Stimulated activated memory B cell treated with anti-CD40 and anti-IgM and Interleukin-4, amounts not matched to agents 10 μg/mL and 1 μg/mL and 100 μg/mL, for 72 hours (primary cell): ENCODE data around the gene DHRS4L2.
"Not testable (repeated sequence)": the region's sequence is repeated elsewhere in the genome, so short reads cannot be mapped to it uniquely, and the experiment has no call there.

Source experiments
- ATAC-seq: fragments of 150-1000 bp; cut with Tn5 transposase; 2 replicates; pipeline ENCODE4 v1.10.0; 2021
- H3K27ac Mint-ChIP-seq: one replicate; pipeline ENCODE4 v1.8.0; 2022; ENCODE audit warnings: mild to moderate bottlenecking, mixed read lengths
- H3K27me3 Mint-ChIP-seq: one replicate; pipeline ENCODE4 v1.8.0; 2022; ENCODE audit warnings: mixed read lengths
- H3K36me3 Mint-ChIP-seq: one replicate; pipeline ENCODE4 v1.8.0; 2022; ENCODE audit warnings: mixed read lengths
- H3K4me1 Mint-ChIP-seq: one replicate; pipeline ENCODE4 v1.8.0; 2022; ENCODE audit warnings: mixed read lengths
- H3K4me3 Mint-ChIP-seq: one replicate; pipeline ENCODE4 v1.8.0; 2022; ENCODE audit warnings: mild to moderate bottlenecking, moderate library complexity, mixed read lengths
- H3K9me3 Mint-ChIP-seq: one replicate; pipeline ENCODE4 v1.8.0; 2022; ENCODE audit warnings: mixed read lengths

The DHRS4L2 gene

DNA sequence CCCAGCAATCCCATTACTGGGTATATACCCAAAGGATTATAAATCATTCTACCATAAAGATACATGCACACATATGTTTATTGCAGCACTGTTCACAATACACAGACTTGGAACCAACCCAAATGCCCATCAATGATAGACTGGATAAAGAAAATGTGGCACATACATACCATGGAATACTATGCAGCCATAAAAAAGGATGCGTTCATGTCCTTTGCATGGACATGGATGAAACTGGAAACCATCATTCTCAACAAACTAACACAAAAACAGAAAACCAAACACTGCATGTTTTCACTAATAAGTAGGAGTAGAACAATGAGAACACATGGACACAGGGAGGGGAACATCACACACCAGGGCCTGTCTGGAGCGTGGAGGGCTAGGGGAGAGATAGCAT lies 42.6 kb downstream of the DHRS4L2 start:
- H3K27me3 Mint-ChIP-seq, H3K4me3 Mint-ChIP-seq, ATAC-seq, H3K4me1 Mint-ChIP-seq, H3K36me3 Mint-ChIP-seq, H3K9me3 Mint-ChIP-seq, H3K27ac Mint-ChIP-seq: not testable (repeated sequence)

DNA sequence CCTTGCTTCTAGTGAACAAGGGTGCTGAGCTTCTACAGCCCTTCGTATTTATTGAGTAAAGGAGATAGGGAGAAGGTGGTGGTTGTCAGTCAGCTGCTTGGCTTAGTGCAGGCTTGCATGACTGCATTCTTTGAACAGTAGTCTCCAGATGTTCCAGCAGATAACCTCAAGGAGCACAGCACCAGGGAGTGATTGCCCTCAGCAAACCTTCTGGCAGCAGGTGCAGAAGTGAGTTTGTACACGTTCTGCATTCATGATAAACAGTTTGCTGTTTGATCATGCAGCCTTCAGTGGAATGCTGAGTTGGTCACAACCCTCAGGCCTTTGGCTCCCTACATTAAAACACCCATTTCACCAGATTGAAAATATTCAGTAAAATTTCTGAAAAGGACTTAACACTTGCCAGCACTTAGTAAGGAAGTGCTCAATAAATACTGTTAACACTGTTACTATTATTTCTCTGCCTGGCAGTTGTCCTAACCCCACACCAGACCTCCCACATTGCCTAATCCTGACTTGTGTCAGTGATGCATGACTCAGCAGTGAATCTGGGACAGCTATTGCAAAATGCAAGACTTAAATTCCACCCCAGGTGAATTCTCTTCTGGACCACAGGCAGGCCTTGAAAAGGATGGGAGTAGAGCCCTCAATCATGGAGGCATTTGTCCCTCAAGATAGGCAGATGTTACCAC lies 44.1 kb downstream of the DHRS4L2 start:
- H3K36me3 Mint-ChIP-seq, result no peaks in the 10 kb centered on the region
- H3K4me1 Mint-ChIP-seq, result peaks cover 16% of the 10 kb centered on the region
- H3K27ac Mint-ChIP-seq, result no peak overlapping the region
- no peak overlapping the region for H3K4me3 Mint-ChIP-seq
- H3K27me3 Mint-ChIP-seq, result no peaks in the 10 kb centered on the region
- peaks cover 4% of the 10 kb centered on the region for H3K9me3 Mint-ChIP-seq
- no peak for ATAC-seq

DNA sequence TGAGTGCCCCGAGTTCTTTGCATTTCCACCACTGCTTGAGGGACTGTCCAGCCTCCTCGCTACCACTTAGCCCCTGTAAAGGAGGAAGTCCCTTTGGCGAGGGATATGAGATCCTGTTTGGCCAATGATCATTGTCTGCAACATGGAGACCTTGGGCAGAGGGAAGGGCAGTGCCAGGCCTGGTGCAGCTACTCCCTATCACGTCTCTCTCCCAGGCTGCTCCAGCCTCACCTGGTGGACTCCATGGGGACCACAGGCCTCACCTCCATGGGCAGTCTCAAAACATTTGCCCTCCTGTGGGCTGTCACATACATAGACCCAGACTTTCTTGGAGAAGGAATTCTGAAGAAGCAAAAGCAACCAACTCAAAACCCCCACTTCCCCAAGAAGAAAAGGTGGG lies 47.0 kb downstream of the DHRS4L2 start:
- Mint-ChIP-seq H3K4me3 (peak overlapping the region; percentile 85), H3K27ac (peak overlapping the region; percentile 83), H3K4me1 (peaks cover 16% of the 10 kb centered on the region)
- ATAC-seq, H3K27me3 Mint-ChIP-seq, H3K9me3 Mint-ChIP-seq, H3K36me3 Mint-ChIP-seq: not testable (repeated sequence)

DNA sequence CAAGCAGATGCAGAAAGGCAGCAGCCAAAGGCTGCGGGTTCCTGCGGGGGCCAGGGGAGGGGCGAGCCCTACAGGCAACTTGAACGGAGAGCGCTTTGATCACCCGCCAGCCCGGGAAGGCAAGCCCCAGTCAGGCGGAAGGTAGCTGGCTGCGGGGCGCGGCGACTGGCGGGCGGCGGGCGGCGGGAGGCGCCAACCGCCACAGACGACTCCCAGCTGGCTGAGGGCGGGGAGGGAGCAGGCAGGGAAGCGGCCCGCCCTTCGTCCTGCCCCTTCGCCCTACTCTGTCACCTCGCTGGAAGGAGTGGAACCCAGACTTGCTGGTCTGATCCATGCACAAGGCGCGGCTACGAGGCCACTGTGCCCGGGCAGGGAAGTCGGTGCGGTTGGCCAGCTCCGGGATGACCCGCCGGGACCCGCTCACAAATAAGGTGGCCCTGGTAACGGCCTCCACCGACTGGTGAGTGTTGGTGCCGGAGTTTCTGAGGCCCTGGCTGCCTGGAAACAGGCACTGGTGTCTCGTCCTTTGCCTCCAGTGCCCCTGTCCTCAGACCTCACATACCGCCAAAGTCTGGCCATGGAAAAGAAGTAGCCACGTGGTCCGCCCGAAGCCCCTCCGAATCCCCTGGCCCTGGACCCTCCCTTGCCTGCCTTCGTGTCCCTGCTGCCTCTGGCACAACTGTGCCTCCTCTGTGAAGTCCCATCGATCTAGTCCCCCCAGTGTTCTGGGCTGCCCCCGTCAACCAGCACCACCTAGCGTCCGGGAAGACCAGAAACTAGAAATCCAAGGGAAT lies 47.6 kb downstream of the DHRS4L2 start:
- peak overlapping the region; percentile 85 for H3K4me3 Mint-ChIP-seq
- peak overlapping the region; percentile 83 for H3K27ac Mint-ChIP-seq
- ATAC-seq, result peak; percentile 87

DNA sequence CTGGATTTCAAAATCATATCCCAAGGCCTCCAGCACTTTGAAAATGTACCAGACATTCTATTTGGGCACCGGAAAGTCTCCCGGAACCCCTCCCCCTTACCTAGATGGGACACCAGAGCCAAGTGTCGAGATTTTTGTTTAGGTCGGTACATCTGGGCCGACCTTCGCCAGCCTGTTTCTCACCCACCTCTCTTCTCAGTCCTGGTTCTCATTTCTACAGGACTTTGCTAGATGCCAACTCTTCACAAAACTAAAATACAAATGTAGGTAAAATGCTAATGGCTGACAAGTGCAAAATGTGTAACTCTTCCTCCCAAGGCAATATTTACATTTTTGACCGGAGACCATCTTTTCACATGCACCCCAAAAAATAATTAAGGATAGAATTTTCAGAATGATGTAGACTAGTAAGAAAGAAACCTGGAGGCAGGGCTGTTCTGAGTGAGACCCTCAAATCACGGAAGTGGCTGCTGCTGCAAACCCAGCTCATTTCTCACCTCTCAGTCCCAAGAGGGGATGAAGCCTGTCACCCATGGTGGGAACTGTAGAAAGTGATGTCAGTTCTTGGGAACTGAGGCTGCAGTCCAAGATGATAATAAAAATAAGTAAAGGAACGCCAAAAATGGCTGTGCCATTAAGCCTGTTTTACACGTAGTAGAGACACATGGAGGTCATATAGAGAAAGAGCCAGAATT lies 48.4 kb downstream of the DHRS4L2 start:
- peak overlapping the region; percentile 85 for H3K4me3 Mint-ChIP-seq
- ATAC-seq, result peak; percentile 61
- H3K4me1 Mint-ChIP-seq, result peaks cover 16% of the 10 kb centered on the region

More for the DNA sequence above, 47.6 kb downstream of the DHRS4L2 start:
- Mint-ChIP-seq H3K9me3 (peaks cover 3% of the 10 kb centered on the region), H3K4me1 (peaks cover 16% of the 10 kb centered on the region), H3K36me3 (no peaks in the 10 kb centered on the region), H3K27me3 (no peaks in the 10 kb centered on the region)

DNA sequence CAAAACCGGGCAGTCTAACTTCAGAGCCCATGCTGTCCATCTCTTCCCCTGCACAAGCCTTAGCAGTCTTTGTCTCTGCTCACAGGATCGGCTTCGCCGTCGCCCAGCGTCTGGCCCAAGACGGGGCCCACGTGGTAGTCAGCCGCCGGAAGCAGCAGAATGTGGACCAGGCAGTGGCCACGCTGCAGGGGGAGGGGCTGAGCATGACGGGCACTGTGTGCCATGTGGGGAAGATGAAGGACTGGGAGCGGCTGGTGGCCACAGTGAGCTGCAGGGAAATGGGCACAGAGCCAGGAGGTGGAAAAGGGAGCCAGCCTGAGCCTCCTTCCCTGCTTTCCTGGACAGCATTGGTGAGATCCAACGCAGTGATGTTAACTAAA lies 48.9 kb downstream of the DHRS4L2 start:
- Mint-ChIP-seq H3K9me3 (no peaks in the 10 kb centered on the region), H3K4me3 (no peak overlapping the region), H3K27me3 (no peaks in the 10 kb centered on the region), H3K36me3 (no peaks in the 10 kb centered on the region), H3K27ac (no peak overlapping the region), H3K4me1 (peaks cover 16% of the 10 kb centered on the region)
- no peak for ATAC-seq

More for the DNA sequence above, 48.4 kb downstream of the DHRS4L2 start:
- peak overlapping the region; percentile 83 for H3K27ac Mint-ChIP-seq
- H3K9me3 Mint-ChIP-seq, H3K27me3 Mint-ChIP-seq, H3K36me3 Mint-ChIP-seq: not testable (repeated sequence)

DNA sequence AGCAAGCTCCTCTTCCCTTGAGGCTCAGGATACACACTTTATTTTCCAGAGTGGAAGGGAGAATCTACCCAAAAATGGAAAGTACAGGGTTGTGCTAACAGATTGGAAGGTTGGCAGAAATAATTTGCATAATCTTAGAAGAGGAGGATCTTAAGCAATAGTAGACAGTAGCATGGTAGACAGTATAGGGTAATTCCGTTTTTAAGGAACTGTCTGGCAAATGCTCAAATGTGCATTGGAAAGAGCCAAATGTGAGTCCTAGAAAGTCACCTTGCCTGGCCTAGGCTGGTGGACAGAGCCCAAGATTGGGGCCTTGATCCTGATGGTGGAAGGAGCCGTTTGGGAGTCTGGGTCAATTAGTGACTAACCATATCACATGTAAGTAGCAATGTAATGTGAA lies 50.0 kb downstream of the DHRS4L2 start:
- Mint-ChIP-seq H3K9me3 (no peaks in the 10 kb centered on the region), H3K27ac (no peak overlapping the region), H3K4me1 (peaks cover 16% of the 10 kb centered on the region), H3K27me3 (no peaks in the 10 kb centered on the region), H3K4me3 (no peak overlapping the region), H3K36me3 (no peaks in the 10 kb centered on the region)
- no peak for ATAC-seq

DNA sequence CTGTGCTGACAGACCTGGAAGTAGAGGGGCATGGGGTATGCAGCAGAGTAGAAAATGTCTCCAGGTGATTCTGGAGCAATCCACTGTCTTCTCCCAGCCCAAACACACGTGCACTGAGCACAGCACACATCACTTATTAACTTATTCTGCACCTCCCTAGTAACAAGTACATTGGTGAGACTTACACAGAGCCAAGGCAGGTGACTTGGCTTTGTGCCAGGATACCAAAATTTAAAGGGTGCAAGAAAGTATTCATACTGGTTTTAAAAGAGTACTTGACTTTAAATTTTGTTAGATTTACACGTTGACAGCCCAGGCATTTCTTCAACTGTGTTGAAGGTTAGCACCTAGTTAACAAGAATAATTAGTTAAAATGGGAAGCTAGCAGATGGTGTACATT lies 52.0 kb downstream of the DHRS4L2 start:
- Mint-ChIP-seq H3K36me3 (no peaks in the 10 kb centered on the region), H3K4me3 (no peak overlapping the region)
- ATAC-seq, result no peak

DNA sequence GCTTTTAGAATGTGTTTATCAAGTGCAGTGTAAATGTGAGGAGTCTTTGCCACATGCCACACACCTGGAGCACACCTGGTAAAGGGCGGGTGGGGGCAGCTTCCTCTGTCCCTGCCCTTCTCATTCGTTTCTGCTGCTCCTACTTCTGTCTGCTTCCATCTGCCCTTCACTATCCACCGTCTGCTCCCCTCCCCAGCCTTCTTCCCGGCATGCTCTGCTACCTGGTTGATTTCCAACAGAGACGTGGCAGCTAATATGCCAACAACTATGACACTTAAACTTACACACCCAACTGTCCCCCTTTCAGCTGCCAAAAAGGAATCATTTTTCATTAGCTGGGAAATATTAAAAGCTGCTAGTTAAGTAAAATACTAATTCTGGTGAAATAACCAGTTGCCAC lies 54.0 kb downstream of the DHRS4L2 start:
- Mint-ChIP-seq H3K9me3 (no peaks in the 10 kb centered on the region), H3K4me1 (no peaks in the 10 kb centered on the region), H3K27me3 (no peaks in the 10 kb centered on the region), H3K4me3 (no peak overlapping the region), H3K27ac (no peak overlapping the region), H3K36me3 (no peaks in the 10 kb centered on the region)
- no peak for ATAC-seq

More for the DNA sequence above, 52.0 kb downstream of the DHRS4L2 start:
- no peak overlapping the region for H3K27ac Mint-ChIP-seq
- no peaks in the 10 kb centered on the region for H3K9me3 Mint-ChIP-seq
- H3K27me3 Mint-ChIP-seq, result no peaks in the 10 kb centered on the region
- H3K4me1 Mint-ChIP-seq, result peaks cover 15% of the 10 kb centered on the region

DNA sequence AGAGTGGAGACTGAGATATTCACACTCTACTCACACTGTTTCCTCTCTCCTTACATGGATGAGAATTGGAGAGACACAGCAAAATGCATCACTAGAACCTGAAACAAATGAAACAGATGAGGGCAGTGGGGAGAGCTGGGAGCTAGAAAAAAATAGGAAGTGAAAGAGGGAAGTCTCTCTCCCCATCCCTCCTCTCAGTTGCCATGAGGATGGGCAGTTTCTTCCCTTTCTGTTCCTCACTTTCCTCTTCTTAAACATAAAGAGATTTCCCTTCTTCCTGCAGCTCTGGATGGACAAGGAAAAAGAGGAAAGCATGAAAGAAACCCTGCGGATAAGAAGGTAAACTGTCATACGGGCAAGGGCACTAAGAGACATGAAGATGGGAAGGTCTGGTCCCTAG lies 60.3 kb downstream of the DHRS4L2 start:
- H3K4me3 Mint-ChIP-seq, H3K36me3 Mint-ChIP-seq, H3K27me3 Mint-ChIP-seq, H3K9me3 Mint-ChIP-seq: not testable (repeated sequence)
- H3K4me1 Mint-ChIP-seq, result peaks cover 44% of the 10 kb centered on the region
- peak; percentile 51 for ATAC-seq
- peak overlapping the region; percentile 26 for H3K27ac Mint-ChIP-seq

DNA sequence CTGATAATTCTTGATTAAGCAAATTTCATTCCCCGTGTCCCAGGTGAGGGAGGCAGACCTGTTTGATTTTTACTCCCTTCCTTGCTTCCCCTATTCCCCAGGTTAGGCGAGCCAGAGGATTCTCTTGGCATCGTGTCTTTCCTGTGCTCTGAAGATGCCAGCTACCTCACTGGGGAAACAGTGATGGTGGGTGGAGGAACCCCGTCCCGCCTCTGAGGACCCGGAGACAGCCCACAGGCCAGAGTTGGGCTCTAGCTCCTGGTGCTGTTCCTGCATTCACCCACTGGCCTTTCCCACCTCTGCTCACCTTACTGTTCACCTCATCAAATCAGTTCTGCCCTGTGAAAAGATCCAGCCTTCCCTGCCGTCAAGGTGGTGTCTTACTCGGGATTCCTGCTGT lies 62.0 kb downstream of the DHRS4L2 start:
- peaks cover 44% of the 10 kb centered on the region for H3K4me1 Mint-ChIP-seq
- not testable (repeated sequence) for H3K27me3 Mint-ChIP-seq

DNA sequence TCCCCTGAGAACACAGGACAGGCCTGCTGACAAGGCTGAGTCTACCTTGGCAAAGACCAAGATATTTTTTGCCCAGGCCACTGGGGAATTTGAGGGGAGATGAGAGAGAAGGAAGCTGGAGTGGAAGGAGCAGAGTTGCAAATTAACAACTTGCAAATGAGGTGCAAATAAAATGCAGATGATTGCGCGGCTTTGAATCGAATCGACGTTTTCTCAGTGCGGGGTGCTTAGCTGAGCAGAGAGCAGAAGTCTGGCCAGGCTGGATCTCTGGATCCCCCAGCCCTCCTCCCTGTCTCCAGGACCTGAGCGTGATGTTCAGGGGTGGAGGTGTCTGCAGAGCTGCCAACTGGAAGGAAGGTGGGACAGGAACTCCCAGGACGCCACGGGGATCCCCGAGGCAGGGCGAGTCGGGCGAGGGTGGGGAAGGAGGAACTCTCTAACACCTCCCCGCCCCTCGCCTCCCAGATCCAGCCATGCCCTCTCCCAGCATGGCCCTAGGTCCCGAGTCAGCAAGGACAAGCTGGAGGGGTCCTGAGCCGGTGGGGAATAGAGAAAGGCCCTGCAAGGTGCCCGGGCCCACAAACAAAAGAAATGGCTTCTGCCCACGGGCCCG lies 62.6 kb downstream of the DHRS4L2 start:
- Mint-ChIP-seq H3K27ac (peak overlapping the region; percentile 90), H3K9me3 (no peaks in the 10 kb centered on the region), H3K36me3 (peaks cover 11% of the 10 kb centered on the region), H3K4me1 (peaks cover 44% of the 10 kb centered on the region), H3K27me3 (no peaks in the 10 kb centered on the region), H3K4me3 (peak overlapping the region; percentile 78)
- ATAC-seq, result no peak

More for the DNA sequence above, 62.0 kb downstream of the DHRS4L2 start:
- Mint-ChIP-seq H3K4me3 (peak overlapping the region; percentile 78), H3K27ac (peak overlapping the region; percentile 90), H3K36me3 (peaks cover 11% of the 10 kb centered on the region)
- not testable (repeated sequence) for ATAC-seq, H3K9me3 Mint-ChIP-seq

DNA sequence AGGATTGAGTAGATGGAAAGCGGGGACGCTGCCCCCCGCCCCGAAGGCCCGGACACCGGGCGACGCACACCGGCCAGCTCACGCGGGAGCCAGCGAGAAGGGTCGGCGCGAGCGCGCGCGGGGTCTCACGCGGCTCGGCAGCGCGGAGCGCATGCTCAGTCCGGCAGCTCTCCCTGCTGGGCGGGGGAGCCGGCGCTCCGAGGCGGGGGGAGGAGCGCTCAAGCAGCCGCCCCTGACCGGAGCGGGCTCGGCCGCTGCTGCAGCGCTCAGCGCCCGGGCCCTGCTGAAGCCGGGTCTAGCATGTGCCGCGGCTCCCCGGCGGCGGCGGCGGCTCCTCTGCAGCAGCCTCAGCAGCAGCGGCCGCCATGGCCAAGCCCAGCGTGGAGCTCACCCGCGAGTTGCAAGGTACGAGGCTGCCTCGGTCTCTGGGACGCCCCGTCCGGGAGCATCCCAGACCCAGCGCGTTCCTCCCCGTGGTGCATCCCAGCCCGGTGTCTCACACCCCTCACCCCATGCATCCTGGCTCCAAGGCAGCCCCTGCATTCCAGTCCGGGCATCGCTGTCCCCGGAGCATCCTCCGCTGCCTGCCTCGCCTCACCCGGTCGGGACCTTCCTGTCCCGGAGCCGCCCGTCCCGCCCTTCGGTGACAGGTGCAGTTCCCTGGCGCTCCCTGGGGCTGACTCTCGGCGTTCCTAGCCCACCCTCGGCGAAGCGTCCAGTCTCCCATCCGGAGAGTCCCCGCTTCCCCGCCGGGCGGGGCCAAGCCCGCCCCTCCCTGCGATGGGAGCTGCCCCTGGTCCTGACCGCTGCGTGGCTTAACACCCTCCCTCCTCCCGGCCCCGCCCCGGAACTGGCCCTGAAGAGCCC lies 63.3 kb downstream of the DHRS4L2 start, which contains the start of gene CARMIL3:
CARMIL3 (plus strand) TSS at position 221 of the 867 bp plus-strand sequence; CDS start at position 366, 145 bp downstream.
- H3K4me1 Mint-ChIP-seq, result peaks cover 44% of the 10 kb centered on the region
- H3K36me3 Mint-ChIP-seq, result peaks cover 11% of the 10 kb centered on the region
- no peaks in the 10 kb centered on the region for H3K9me3 Mint-ChIP-seq
- peak within 1 kb of the TSS; percentile 78 for H3K4me3 Mint-ChIP-seq
- peak; percentile 90 for ATAC-seq
- no peaks in the 10 kb centered on the region for H3K27me3 Mint-ChIP-seq
- H3K27ac Mint-ChIP-seq, result peak within 1 kb of the TSS; percentile 90
